Breast epithelium (tissue), 3 donors: Measurements from ENCODE around the gene PDZD2.

Experiments used
- CTCF ChIP-seq, 3 donors: fragments of 450-650 bp; IDR thresholded peaks; one replicate each; pipeline ENCODE4 v1.5.1; 2016 to 2017; ENCODE audit warnings: antibody characterized with exemption in 3 of 3, mild to moderate bottlenecking in 3 of 3, moderate library complexity in 3 of 3
- POLR2A ChIP-seq: fragments of 450-650 bp; IDR thresholded peaks from one replicate; pipeline ENCODE4 v1.6.1; 2016; ENCODE audit warnings: antibody characterized with exemption, mild to moderate bottlenecking, moderate library complexity
- POLR2AphosphoS5 ChIP-seq, 3 donors: sonication (generic); formaldehyde crosslinking; IDR thresholded peaks; one replicate each; pipeline ENCODE4 v1.6.1; 2017; ENCODE audit warnings: antibody characterized with exemption in 3 of 3

GRCh38 chr5:32090755-32091128 lies 451.8 kb downstream of the PDZD2 start:
- no peak for TF ChIP-seq CTCF (IDR thresholded peaks at IDR 0.05)
- no peak for TF ChIP-seq POLR2A
- no peak for TF ChIP-seq POLR2AphosphoS5 (IDR thresholded peaks at IDR 0.05)
